GM13977 (cell line): ENCODE data around the gene PUSL1.

Source experiments
- DNase-seq: peaks from one replicate; pipeline ENCODE4 v3.0.0; 2012; ENCODE audit warnings: low spot score
- CTCF ChIP-seq: IDR thresholded peaks from 2 replicates; pipeline ENCODE4 v1.5.1; 2012; ENCODE audit warnings: mild to moderate bottlenecking, control low read depth; ENCODE audit not compliant: insufficient read depth; ENCODE audit errors: extremely low read depth, missing control alignments
- in situ Hi-C: fragments of 300-500 bp; cut with MboI; formaldehyde crosslinking; loops from one replicate; pipeline ENCODE4 v1.12.0; 2022; ENCODE audit warnings: low sequenced_read_pairs, low pct_unique_long_range_greater_than_20kb, mixed read lengths, inconsistent platforms; ENCODE audit not compliant: unreplicated experiment

The PUSL1 gene

GRCh38 chr1:1294250-1294890 lies 14.0 kb upstream of the PUSL1 start:
- no peak for TF ChIP-seq CTCF
- in situ Hi-C loops: no loop called here
- no peak for DNase-seq

- in situ Hi-C loops: no loop called here
- DNase-seq: no peak
- no peak for TF ChIP-seq CTCF
Measured at GRCh38 chr1:1295154-1295923, 13.1 kb upstream of the PUSL1 start.

GRCh38 chr1:1296070-1297061 lies 12.0 kb upstream of the PUSL1 start:
- no peak for DNase-seq
- no peak for TF ChIP-seq CTCF
- in situ Hi-C loops: no loop called here

DNA sequence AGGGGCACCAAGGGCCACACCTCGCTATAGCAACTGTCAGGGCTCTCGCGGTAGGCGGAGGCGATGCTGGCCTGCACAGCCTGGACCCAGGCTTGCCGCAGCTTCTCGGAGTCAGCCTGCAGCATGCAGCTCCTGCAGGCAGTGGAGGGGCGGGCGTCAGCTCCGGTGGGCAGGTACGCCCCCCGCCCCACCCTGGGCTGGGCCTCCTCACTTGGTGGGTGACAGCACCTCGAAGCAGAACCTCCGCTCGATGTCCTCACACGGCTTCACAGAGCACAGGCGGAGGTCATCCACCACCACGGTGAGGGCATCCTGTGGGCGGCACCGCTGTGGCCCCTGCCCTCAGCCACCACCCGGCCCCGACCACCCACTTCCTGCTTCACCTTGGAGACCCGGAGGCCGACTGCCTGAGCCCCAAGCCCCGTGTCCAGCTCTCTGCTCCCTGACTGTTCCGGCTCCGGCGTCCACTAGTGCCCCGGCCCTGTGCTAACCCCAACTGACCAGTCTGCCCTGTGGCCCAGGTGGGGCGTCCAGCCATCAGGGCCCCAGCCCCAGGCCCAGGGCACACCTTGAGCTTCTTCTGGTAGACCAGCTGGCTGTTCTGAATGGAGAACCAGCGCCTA lies 10.5 kb upstream of the PUSL1 start:
- no peak for TF ChIP-seq CTCF
- in situ Hi-C loops: no loop called here
- no peak for DNase-seq

DNA sequence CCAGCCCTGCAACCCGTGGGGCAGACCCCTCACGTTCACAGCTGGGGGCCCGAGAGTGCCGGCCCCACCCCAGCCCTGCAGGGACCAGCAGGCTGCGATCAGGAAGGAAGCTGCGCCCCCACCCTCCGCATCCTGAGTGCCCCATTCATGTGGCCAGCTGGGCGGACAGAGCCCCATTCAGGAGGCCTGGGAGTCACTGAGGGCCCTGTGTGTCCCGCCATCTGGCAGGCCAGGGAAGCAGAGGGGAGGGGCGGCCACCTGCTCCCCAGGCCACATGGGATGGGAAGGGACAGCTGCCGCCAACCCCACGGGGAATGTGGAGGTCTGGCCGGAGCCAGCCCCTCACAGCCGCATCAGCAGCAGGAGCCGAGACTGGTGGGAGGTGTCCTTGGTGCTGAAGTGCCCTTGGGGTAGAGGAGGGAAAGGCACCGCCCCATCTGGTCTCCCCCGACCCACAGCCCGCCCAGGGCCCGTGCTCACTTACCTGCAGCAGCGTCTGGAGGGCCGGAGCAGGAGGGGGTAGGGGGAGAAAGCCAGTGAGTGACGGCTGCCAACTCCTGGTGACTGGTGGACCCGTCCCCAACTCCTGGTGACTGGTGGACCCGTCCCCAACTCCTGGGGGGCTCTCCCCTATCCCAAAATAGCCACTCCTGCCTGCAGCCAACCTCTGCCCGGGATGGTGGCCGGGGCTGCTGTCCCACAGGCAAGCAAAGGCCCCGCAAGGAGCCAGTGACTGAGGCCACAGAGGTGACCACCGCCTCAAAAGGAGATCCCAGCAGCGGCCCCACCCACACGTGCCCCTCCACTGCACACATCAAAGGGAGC lies 9.3 kb upstream of the PUSL1 start:
- no peak for DNase-seq
- no peak for TF ChIP-seq CTCF
- in situ Hi-C loops: no loop called here
